GM18867 (cell line): ENCODE results near the gene VWF.

Experiments
- ATAC-seq: cut with Tn5 transposase; IDR thresholded peaks from one replicate; pipeline ENCODE4 v1.9.1; 2021; ENCODE audit warnings: mild to moderate bottlenecking, moderate library complexity; ENCODE audit not compliant: unreplicated experiment

Gene VWF

DNA sequence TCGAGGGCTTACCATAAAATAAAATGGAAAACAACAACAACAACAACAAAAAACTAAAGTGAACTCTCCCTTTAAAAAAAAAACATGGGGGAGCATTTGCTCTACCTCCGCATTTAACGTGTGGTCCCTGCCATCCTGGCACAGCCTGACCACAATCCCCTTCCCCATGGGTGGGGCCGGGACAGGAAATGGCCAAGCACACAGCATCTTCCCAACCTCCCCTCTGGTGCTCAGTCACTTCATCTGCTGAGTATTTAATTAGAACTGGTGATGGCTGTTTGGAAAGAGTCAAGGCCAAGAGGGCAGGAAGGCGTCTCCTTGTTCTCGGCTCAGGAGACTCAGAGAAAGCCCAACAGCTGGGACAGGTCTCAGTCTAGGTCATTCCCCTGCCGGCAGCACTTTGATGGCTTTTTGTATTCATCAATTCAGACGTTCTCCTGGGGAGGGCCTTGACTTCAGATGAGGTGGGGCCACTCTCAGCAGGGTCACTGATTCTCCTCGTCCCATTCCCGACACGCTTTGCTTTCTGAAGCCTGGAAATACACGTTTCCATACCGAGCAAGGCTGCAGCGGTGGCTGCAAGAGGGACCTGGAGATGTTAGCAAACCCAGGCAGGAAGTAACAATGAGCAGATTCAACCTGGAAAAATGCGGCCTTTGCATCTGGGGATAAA is 223.8 kb downstream of the VWF start:
- ATAC-seq, result no peak

GRCh38 chr12:5900076-5900475 is 224.4 kb downstream of the VWF start:
- no peak for ATAC-seq

GRCh38 chr12:5899675-5900074 is 224.8 kb downstream of the VWF start:
- no peak for ATAC-seq

GRCh38 chr12:5898874-5899273 is 225.6 kb downstream of the VWF start:
- ATAC-seq, result no peak
